H54 (cell line): ENCODE measurements around the gene RIMBP2.
"Not testable (repeated sequence)": the region's sequence is repeated elsewhere in the genome, so short reads cannot be mapped to it uniquely, and the experiment has no call there.

ENCODE experiments used
- DNase-seq: peaks from one replicate; pipeline ENCODE4 v3.0.0; 2011; ENCODE audit warnings: low spot score, mixed read lengths; ENCODE audit not compliant: insufficient read length
- FAIRE-seq: peaks from 3 replicates; lab custom pipeline; 2011; peaks lifted over from hg19 to GRCh38; lab: Jason Lieb, UNC
- POLR2A ChIP-seq: IDR thresholded peaks from 2 replicates; pipeline ENCODE4 v1.6.1; 2011; ENCODE audit warnings: low read depth, mild to moderate bottlenecking, low read length

Gene RIMBP2

GRCh38 chr12:130745921-130746320, 29.8 kb upstream of the RIMBP2 start:
- DNase-seq (no peak), FAIRE-seq (no peak)
- no peak for TF ChIP-seq POLR2A

GRCh38 chr12:130744274-130744673, 28.2 kb upstream of the RIMBP2 start:
- no peak for TF ChIP-seq POLR2A
- DNase-seq (no peak), FAIRE-seq (no peak)

- DNase-seq, result no peak
- no peak for TF ChIP-seq POLR2A
- FAIRE-seq, result no peak
These were observed 27.5 kb upstream of the RIMBP2 start for GRCh38 chr12:130743606-130744005.

- FAIRE-seq, result no peak
These were observed 27.1 kb upstream of the RIMBP2 start for GRCh38 chr12:130743176-130743575.

GRCh38 chr12:130742716-130743115, 26.6 kb upstream of the RIMBP2 start:
- TF ChIP-seq POLR2A, result no peak
- FAIRE-seq, result no peak
- DNase-seq, result no peak

More at GRCh38 chr12:130743176-130743575, 27.1 kb upstream of the RIMBP2 start:
- no peak for DNase-seq
- no peak for TF ChIP-seq POLR2A

GRCh38 chr12:130742112-130742511, 26.0 kb upstream of the RIMBP2 start:
- FAIRE-seq, result no peak
- DNase-seq, result no peak
- TF ChIP-seq POLR2A, result no peak

GRCh38 chr12:130739571-130739970, 23.5 kb upstream of the RIMBP2 start:
- TF ChIP-seq POLR2A, result no peak
- DNase-seq, result no peak
- no peak for FAIRE-seq

- FAIRE-seq, DNase-seq: not testable (repeated sequence)
These were observed 22.3 kb upstream of the RIMBP2 start for GRCh38 chr12:130738403-130738802.

- DNase-seq, result no peak
- no peak for FAIRE-seq
- TF ChIP-seq POLR2A, result no peak
These were observed 21.6 kb upstream of the RIMBP2 start for GRCh38 chr12:130737731-130738130.

- no peak for DNase-seq
- no peak for FAIRE-seq
- no peak for TF ChIP-seq POLR2A
These were observed 13.2 kb upstream of the RIMBP2 start for GRCh38 chr12:130729344-130729743.

GRCh38 chr12:130728158-130729058, 12.3 kb upstream of the RIMBP2 start:
- FAIRE-seq (no peak), DNase-seq (no peak)
- no peak for TF ChIP-seq POLR2A

- FAIRE-seq (no peak), DNase-seq (no peak)
- TF ChIP-seq POLR2A, result no peak
These were observed 3.3 kb upstream of the RIMBP2 start for GRCh38 chr12:130719263-130719859.

GRCh38 chr12:130717752-130718151, 1.7 kb upstream of the RIMBP2 start:
- DNase-seq (no peak), FAIRE-seq (no peak)
- TF ChIP-seq POLR2A, result no peak

- no peak for TF ChIP-seq POLR2A
- FAIRE-seq, result no peak
- DNase-seq, result no peak
These were observed 869 bp upstream of the RIMBP2 start for GRCh38 chr12:130716969-130717366.
